ENCODE data around the gene SLC22A16. TPM values are rescaled to one million over a fixed set of nuclear protein-coding genes. Genes with fewer than 3 reads are reported as not detected.

Gene SLC22A16
- total RNA-seq, 1 experiment from 2014 or later, result not detected

GRCh38 chr6:110468731-110469130, 7.7 kb downstream of the SLC22A16 start:
- ChIA-PET CTCF (no interaction called here), POLR2A (ENCODE audit: unreplicated experiment) (no interaction called here)
- Histone ChIP-seq H3K36me3 (ENCODE audit: low read depth) (no peaks in the 10 kb centered on the region), H3K9me2 (ENCODE audit: insufficient read depth) (no peaks in the 10 kb centered on the region), H3K9me3 (ENCODE audit: insufficient read depth, low read depth) (no peaks in the 10 kb centered on the region), H3F3A (ENCODE audit: insufficient read depth, low read depth) (no peaks in the 10 kb centered on the region), H3K27me3 (ENCODE audit: insufficient read depth, low read depth) (no peaks in the 10 kb centered on the region), H3K4me3 (no peak overlapping the region), H3K27ac (no peak overlapping the region), H4K20me1 (ENCODE audit: insufficient read depth) (no peaks in the 10 kb centered on the region), H3K4me1 (replicated peaks; ENCODE audit: insufficient read depth) (no peaks in the 10 kb centered on the region), H2AFZ (no peak overlapping the region), H3K4me2 (no peak overlapping the region), H3K79me2 (ENCODE audit: low read depth) (no peaks in the 10 kb centered on the region)
- TF ChIP-seq, protein P1, sequence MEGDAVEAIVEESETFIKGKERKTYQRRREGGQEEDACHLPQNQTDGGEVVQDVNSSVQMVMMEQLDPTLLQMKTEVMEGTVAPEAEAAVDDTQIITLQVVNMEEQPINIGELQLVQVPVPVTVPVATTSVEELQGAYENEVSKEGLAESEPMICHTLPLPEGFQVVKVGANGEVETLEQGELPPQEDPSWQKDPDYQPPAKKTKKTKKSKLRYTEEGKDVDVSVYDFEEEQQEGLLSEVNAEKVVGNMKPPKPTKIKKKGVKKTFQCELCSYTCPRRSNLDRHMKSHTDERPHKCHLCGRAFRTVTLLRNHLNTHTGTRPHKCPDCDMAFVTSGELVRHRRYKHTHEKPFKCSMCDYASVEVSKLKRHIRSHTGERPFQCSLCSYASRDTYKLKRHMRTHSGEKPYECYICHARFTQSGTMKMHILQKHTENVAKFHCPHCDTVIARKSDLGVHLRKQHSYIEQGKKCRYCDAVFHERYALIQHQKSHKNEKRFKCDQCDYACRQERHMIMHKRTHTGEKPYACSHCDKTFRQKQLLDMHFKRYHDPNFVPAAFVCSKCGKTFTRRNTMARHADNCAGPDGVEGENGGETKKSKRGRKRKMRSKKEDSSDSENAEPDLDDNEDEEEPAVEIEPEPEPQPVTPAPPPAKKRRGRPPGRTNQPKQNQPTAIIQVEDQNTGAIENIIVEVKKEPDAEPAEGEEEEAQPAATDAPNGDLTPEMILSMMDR (conservative IDR thresholded peaks at IDR 0.05), result no peak
- no peak for TF ChIP-seq EZH2 (IDR thresholded peaks at IDR 0.05; ENCODE audit: low read depth)
- DNase-seq, result no peak
- intact Hi-C loops (cut with micrococcal nuclease; ENCODE audit: unreplicated experiment), result no loop called here
- BruUV-seq (replicated peaks), result no TSS peak

GRCh38 chr6:110467566-110468140, 8.8 kb downstream of the SLC22A16 start:
- CTCF ChIA-PET, result no interaction called here
- no peak for DNase-seq
- POLR2A ChIA-PET (ENCODE audit: unreplicated experiment), result no interaction called here

DNA sequence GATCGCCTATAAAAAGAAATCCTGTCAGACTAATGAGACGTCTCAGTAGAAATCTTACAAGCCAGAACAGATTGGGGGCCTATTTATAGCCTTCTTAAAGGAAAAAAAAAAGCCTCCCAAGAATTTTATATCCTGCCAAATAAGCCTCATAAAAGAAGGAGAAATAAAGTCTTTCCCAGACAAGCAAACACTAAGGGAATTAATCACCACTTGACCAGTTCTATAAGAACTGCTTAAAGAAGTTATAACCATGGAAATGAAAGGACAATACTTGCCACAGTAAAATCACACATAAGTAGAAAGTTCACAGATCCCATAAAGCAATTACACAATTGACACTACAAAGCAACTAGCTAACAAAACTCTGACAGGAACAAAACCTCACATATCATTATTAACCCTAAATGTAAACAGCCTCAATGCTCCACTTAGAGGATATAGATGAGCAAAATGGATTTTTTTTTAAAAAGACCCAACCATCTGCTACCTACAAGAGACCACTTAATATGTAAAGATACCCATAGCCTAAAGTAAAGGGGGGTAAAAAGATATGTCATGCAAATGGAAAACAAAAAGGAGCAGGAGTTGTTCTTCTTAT, 13.4 kb downstream of the SLC22A16 start:
- no peak for DNase-seq
- no peaks in the 10 kb centered on the region for H3K36me3 ChIP-seq (ENCODE audit: low read depth)
- no peaks in the 10 kb centered on the region for H3F3A ChIP-seq (ENCODE audit: insufficient read depth, low read depth)
- TF ChIP-seq EZH2 (IDR thresholded peaks at IDR 0.05; ENCODE audit: low read depth), result no peak
- TF ChIP-seq, protein P1 (conservative IDR thresholded peaks at IDR 0.05), result no peak
- no peaks in the 10 kb centered on the region for H3K79me2 ChIP-seq (ENCODE audit: low read depth)
- POLR2A ChIA-PET (ENCODE audit: unreplicated experiment), result no interaction called here
- CTCF ChIA-PET, result no interaction called here
- intact Hi-C loops (cut with micrococcal nuclease; ENCODE audit: unreplicated experiment), result no loop called here
- no TSS peak for BruUV-seq (replicated peaks)
- peaks cover 8% of the 10 kb centered on the region for H3K9me3 ChIP-seq (ENCODE audit: insufficient read depth, low read depth)
- H3K4me1 ChIP-seq (replicated peaks; ENCODE audit: insufficient read depth), result no peaks in the 10 kb centered on the region
- no peak overlapping the region for H3K4me3 ChIP-seq
- no peak overlapping the region for H3K4me2 ChIP-seq
- H4K20me1 ChIP-seq (ENCODE audit: insufficient read depth), result no peaks in the 10 kb centered on the region
- no peak overlapping the region for H3K27ac ChIP-seq
- no peak overlapping the region for H2AFZ ChIP-seq
- H3K9me2 ChIP-seq (ENCODE audit: insufficient read depth), result no peaks in the 10 kb centered on the region
- H3K27me3 ChIP-seq (ENCODE audit: insufficient read depth, low read depth), result no peaks in the 10 kb centered on the region

More at GRCh38 chr6:110467566-110468140, 8.8 kb downstream of the SLC22A16 start:
- Histone ChIP-seq H4K20me1 (ENCODE audit: insufficient read depth) (no peaks in the 10 kb centered on the region), H3K79me2 (ENCODE audit: low read depth) (no peaks in the 10 kb centered on the region), H2AFZ (no peak overlapping the region), H3K27me3 (ENCODE audit: insufficient read depth, low read depth) (no peaks in the 10 kb centered on the region), H3K4me1 (replicated peaks; ENCODE audit: insufficient read depth) (no peaks in the 10 kb centered on the region), H3F3A (ENCODE audit: insufficient read depth, low read depth) (no peaks in the 10 kb centered on the region), H3K9me3 (ENCODE audit: insufficient read depth, low read depth) (peaks cover 5% of the 10 kb centered on the region; the same call in 1 of the 2 replicates), H3K27ac (no peak overlapping the region), H3K36me3 (ENCODE audit: low read depth) (no peaks in the 10 kb centered on the region), H3K4me3 (no peak overlapping the region), H3K9me2 (ENCODE audit: insufficient read depth) (no peaks in the 10 kb centered on the region), H3K4me2 (no peak overlapping the region)
- no peak for TF ChIP-seq EZH2 (IDR thresholded peaks at IDR 0.05; ENCODE audit: low read depth)
- TF ChIP-seq, protein P1 (conservative IDR thresholded peaks at IDR 0.05), result no peak
- intact Hi-C loops (cut with micrococcal nuclease; ENCODE audit: unreplicated experiment), result no loop called here
- no TSS peak for BruUV-seq (replicated peaks)

All from PC-9 (cell line).